ENCODE results near the gene TSHB.
"Not testable (repeated sequence)": the region's sequence is repeated elsewhere in the genome, so short reads cannot be mapped to it uniquely, and the experiment has no call there.

DNA sequence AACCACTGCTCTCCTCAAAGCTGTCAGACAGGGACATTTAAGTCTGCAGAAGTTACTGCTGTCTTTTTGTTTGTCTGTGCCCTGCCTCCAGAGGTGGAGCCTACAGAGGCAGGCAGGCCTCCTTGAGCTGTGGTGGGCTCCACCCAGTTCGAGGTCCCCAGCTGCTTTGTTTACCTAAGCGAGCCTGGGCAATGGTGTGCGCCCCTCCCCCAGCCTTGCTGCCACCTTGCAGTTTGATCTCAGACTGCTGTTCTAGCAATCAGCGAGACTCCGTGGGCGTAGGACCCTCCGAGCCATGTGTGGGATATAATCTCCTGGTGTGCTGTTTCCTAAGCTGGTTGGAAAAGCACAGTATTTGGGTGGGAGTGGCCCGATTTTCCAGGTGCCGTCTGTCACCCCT is 10.1 kb upstream of the TSHB start:
- TF ChIP-seq CTCF, POLR2A (IDR thresholded peaks at IDR 0.05): not testable (repeated sequence)

Measured in ovary (tissue), 3 donors.